ENCODE measurements around the gene ODAD4.

GRCh38 chr17:41939044-41939692 lies 8.8 kb downstream of the ODAD4 start:
- TF ChIP-seq EZH2 (IDR thresholded peaks at IDR 0.05; ENCODE audit: insufficient read depth, low read length) (no peak), CTCF (IDR thresholded peaks at IDR 0.05; ENCODE audit: insufficient read depth, low read depth, low read length) (no peak)
